Neuronal stem cell (in vitro differentiated cells): ENCODE measurements around the gene GUCY1A1.

Source experiments
- DNase-seq: peaks from one replicate; pipeline ENCODE4 v3.0.0-alpha.2; 2013; ENCODE audit warnings: low spot score
- H2AFZ ChIP-seq: one replicate; pipeline ENCODE4 v1.6.1; 2013; ENCODE audit warnings: mild to moderate bottlenecking, low read length, inconsistent platforms
- H2AK5ac ChIP-seq: 2 replicates; pipeline ENCODE4 v1.6.1; 2013; ENCODE audit warnings: low read depth, mild to moderate bottlenecking, inconsistent platforms, low read length, moderate library complexity, mixed read lengths
- H2BK120ac ChIP-seq: 2 replicates; pipeline ENCODE4 v1.6.1; 2013; ENCODE audit warnings: low read depth, mild to moderate bottlenecking, inconsistent platforms, low read length, moderate library complexity, mixed read lengths
- H2BK12ac ChIP-seq: one replicate; pipeline ENCODE4 v1.6.1; 2013; ENCODE audit warnings: low read length, inconsistent platforms
- H2BK15ac ChIP-seq: 2 replicates; pipeline ENCODE4 v1.6.1; 2013; ENCODE audit warnings: mild to moderate bottlenecking, low read length, inconsistent platforms, mixed read lengths
- H2BK5ac ChIP-seq: one replicate; pipeline ENCODE4 v1.6.1; 2013; ENCODE audit warnings: inconsistent platforms, mild to moderate bottlenecking, low read length, moderate library complexity
- H3K14ac ChIP-seq: one replicate; pipeline ENCODE4 v1.6.1; 2013; ENCODE audit warnings: low read length, inconsistent platforms
- H3K18ac ChIP-seq: 2 replicates; pipeline ENCODE4 v1.6.1; 2013; ENCODE audit warnings: low read length, inconsistent platforms
- H3K23ac ChIP-seq: 2 replicates; pipeline ENCODE4 v1.6.1; 2013; ENCODE audit warnings: low read depth, mild to moderate bottlenecking, mixed read lengths, low read length, inconsistent platforms; ENCODE audit not compliant: poor library complexity
- H3K27ac ChIP-seq: replicated peaks from 3 replicates; pipeline ENCODE4 v1.5.1; 2013; ENCODE audit warnings: low read length, inconsistent platforms
- H3K27me3 ChIP-seq, 3 experiments: 2 replicates each; pipeline ENCODE4 v1.6.1; 2013; ENCODE audit warnings: low read length in 3 of 3, mild to moderate bottlenecking in 2 of 3, inconsistent platforms in 1 of 3, low read depth in 1 of 3, mixed read lengths in 1 of 3, moderate library complexity in 1 of 3; ENCODE audit not compliant: control insufficient read depth in 3 of 3, insufficient read depth in 3 of 3
- H3K36me3 ChIP-seq, 2 donors: replicated peaks in 1 of 2; 2 replicates each; pipeline ENCODE4 v1.6.1; 2013; ENCODE audit warnings: low read length in 2 of 2; ENCODE audit not compliant: control insufficient read depth in 2 of 2, insufficient read depth in 2 of 2
- H3K4ac ChIP-seq: 2 replicates; pipeline ENCODE4 v1.6.1; 2013; ENCODE audit warnings: inconsistent platforms, mild to moderate bottlenecking, low read length, moderate library complexity
- H3K4me1 ChIP-seq, 2 donors: 1 replicate in 1 of 2; 2 replicates in 1 of 2; pipeline ENCODE4 v1.6.1; 2013; ENCODE audit warnings: low read length in 2 of 2, low read depth in 1 of 2; ENCODE audit not compliant: control insufficient read depth in 2 of 2, insufficient read depth in 1 of 2
- H3K4me2 ChIP-seq: one replicate; pipeline ENCODE4 v1.6.1; 2013; ENCODE audit warnings: mild to moderate bottlenecking, low read length, inconsistent platforms; ENCODE audit not compliant: insufficient read depth, poor library complexity, severe bottlenecking
- H3K4me3 ChIP-seq, 2 donors: 2 replicates each; pipeline ENCODE4 v1.5.1; 2013; ENCODE audit warnings: low read length in 2 of 2, mild to moderate bottlenecking in 2 of 2, inconsistent platforms in 1 of 2, moderate library complexity in 1 of 2
- H3K79me1 ChIP-seq: one replicate; pipeline ENCODE4 v1.6.1; 2013; ENCODE audit warnings: low read depth, mild to moderate bottlenecking, inconsistent platforms, low read length, moderate library complexity
- H3K9ac ChIP-seq: one replicate; pipeline ENCODE4 v1.6.1; 2013; ENCODE audit warnings: mild to moderate bottlenecking, low read depth, low read length, inconsistent platforms; ENCODE audit not compliant: poor library complexity
- H3K9me3 ChIP-seq, 2 donors: replicated peaks in 1 of 2; 2 replicates each; pipeline versions ENCODE3 to v1.6.1; 2013; ENCODE audit warnings: low read length in 2 of 2, mild to moderate bottlenecking in 2 of 2, inconsistent platforms in 1 of 2, low read depth in 1 of 2, mixed read lengths in 1 of 2, moderate library complexity in 1 of 2; ENCODE audit not compliant: control insufficient read depth in 2 of 2, insufficient read depth in 1 of 2
- H4K8ac ChIP-seq: one replicate; pipeline ENCODE4 v1.6.1; 2013; ENCODE audit warnings: low read depth, mild to moderate bottlenecking, inconsistent platforms, low read length, moderate library complexity
- H4K91ac ChIP-seq: one replicate; pipeline ENCODE4 v1.6.1; 2013; ENCODE audit warnings: low read length, low read depth, mild to moderate bottlenecking, inconsistent platforms; ENCODE audit not compliant: poor library complexity
- WGBS, 2 donors: extraction: QIAGEN DNeasy Blood & Tissue Kit; methylation state at CpG; one replicate each; pipeline ENCODE4 v1.1.7; 2013; ENCODE audit warnings: missing lambda C conversion rate in 2 of 2, mixed read lengths in 1 of 2; ENCODE audit not compliant: insufficient read length in 2 of 2, insufficient replicate concordance in 1 of 2; ENCODE audit errors: extremely low coverage in 2 of 2; 5-methylcytosine and 5-hydroxymethylcytosine counted together

GUCY1A1 gene

GRCh38 chr4:155734951-155735350 lies 68.3 kb downstream of the GUCY1A1 start:
- Histone ChIP-seq H3K9ac (no peak overlapping the region), H2AFZ (no peak overlapping the region), H3K4ac (no peak overlapping the region), H2AK5ac (no peak overlapping the region), H3K23ac (no peak overlapping the region), H3K18ac (no peak overlapping the region), H3K79me1 (no peaks in the 10 kb centered on the region), H3K4me1 (no peaks in the 10 kb centered on the region), H4K8ac (no peak overlapping the region), H4K91ac (no peak overlapping the region), H2BK12ac (no peak overlapping the region), H3K9me3 (no peaks in the 10 kb centered on the region), H3K14ac (no peak overlapping the region), H2BK120ac (no peak overlapping the region), H3K4me2 (no peak overlapping the region), H2BK15ac (no peak overlapping the region), H3K27me3 (no peaks in the 10 kb centered on the region), H3K4me3 (no peak overlapping the region), H2BK5ac (no peak overlapping the region), H3K36me3 (no peaks in the 10 kb centered on the region), H3K27ac (no peak overlapping the region)
- no CpG with 5 or more reads among the region's 1 CpG for WGBS, 2 donors
- DNase-seq = no peak

DNA sequence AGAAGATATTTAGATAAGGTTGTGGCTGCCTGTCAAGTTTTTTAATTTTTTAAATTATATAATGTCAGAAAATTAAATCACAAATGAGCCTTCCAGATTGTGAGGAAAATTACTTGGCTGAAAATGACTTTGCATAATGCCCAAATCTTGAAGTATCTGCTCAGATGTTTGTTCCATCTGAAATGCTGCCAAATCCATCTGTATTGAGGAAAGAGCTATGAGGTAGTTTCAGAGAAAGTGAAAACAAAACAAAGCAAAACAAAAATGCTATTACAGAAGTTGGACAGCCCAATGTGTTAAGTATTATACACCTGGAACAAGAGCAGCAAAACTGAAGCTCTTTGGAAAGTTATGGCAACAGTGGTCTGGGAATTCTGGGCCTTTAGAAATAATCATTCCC lies 68.8 kb downstream of the GUCY1A1 start:
- no peak overlapping the region for H3K4me3 ChIP-seq
- no peak overlapping the region for H3K4ac ChIP-seq
- H3K4me1 ChIP-seq = no peaks in the 10 kb centered on the region
- no peak overlapping the region for H2AFZ ChIP-seq
- H4K91ac ChIP-seq = no peak overlapping the region
- no peaks in the 10 kb centered on the region for H3K27me3 ChIP-seq
- no peak overlapping the region for H3K23ac ChIP-seq
- H4K8ac ChIP-seq = no peak overlapping the region
- no peak overlapping the region for H2BK5ac ChIP-seq
- H3K9ac ChIP-seq = no peak overlapping the region
- no peak overlapping the region for H3K4me2 ChIP-seq
- no peak overlapping the region for H3K14ac ChIP-seq
- H3K18ac ChIP-seq = no peak overlapping the region
- no peaks in the 10 kb centered on the region for H3K9me3 ChIP-seq
- no peak overlapping the region for H2BK15ac ChIP-seq
- H3K27ac ChIP-seq = no peak overlapping the region
- no peak overlapping the region for H2AK5ac ChIP-seq
- no peaks in the 10 kb centered on the region for H3K79me1 ChIP-seq
- H2BK120ac ChIP-seq = no peak overlapping the region
- DNase-seq = no peak
- H3K36me3 ChIP-seq = no peaks in the 10 kb centered on the region
- no peak overlapping the region for H2BK12ac ChIP-seq

DNA sequence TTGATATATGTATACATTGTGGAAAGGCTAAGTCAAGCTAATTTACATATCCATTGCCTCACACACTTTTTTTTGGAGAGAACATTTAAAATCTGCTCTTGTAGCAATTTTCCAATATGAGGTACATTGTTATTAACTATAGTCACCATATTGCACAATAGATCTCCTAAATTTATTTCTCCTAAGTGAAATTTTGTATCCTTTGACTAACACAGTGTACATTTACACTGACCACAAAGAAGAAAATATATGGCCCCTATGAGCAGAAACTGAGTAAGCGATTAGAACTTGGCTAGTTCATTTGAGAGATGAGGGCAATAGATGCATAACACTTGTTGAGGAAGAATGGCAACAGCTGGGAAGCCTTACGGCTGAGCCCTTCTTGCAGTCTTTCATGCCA lies 71.9 kb downstream of the GUCY1A1 start:
- no peak overlapping the region for H3K4ac ChIP-seq
- no peaks in the 10 kb centered on the region for H3K4me1 ChIP-seq
- no peak overlapping the region for H2BK120ac ChIP-seq
- H3K79me1 ChIP-seq = no peaks in the 10 kb centered on the region
- H3K14ac ChIP-seq = no peak overlapping the region
- H4K8ac ChIP-seq = no peak overlapping the region
- no peak overlapping the region for H4K91ac ChIP-seq
- no peak for DNase-seq
- H3K36me3 ChIP-seq = no peaks in the 10 kb centered on the region
- H2BK5ac ChIP-seq = no peak overlapping the region
- H3K4me3 ChIP-seq = no peak overlapping the region
- no peak overlapping the region for H3K18ac ChIP-seq
- no peak overlapping the region for H3K23ac ChIP-seq
- H2AFZ ChIP-seq = no peak overlapping the region
- H2BK12ac ChIP-seq = no peak overlapping the region
- no peak overlapping the region for H3K27ac ChIP-seq
- H3K9me3 ChIP-seq = peaks cover 0 to 1% of the 10 kb centered on the region in 2 donors
- H3K9ac ChIP-seq = no peak overlapping the region
- H3K27me3 ChIP-seq = no peaks in the 10 kb centered on the region
- no CpG with 5 or more reads among the region's 2 CpGs for WGBS, 2 donors
- no peak overlapping the region for H2AK5ac ChIP-seq
- H3K4me2 ChIP-seq = no peak overlapping the region
- no peak overlapping the region for H2BK15ac ChIP-seq

GRCh38 chr4:155741546-155741945 lies 74.9 kb downstream of the GUCY1A1 start:
- H3K4me2 ChIP-seq = no peak overlapping the region
- H3K4me1 ChIP-seq = peaks cover 0 to 3% of the 10 kb centered on the region in 2 donors
- DNase-seq = no peak
- no peak overlapping the region for H3K9ac ChIP-seq
- H2AK5ac ChIP-seq = no peak overlapping the region
- H4K91ac ChIP-seq = no peak overlapping the region
- WGBS, 2 donors = no CpG with 5 or more reads among the region's 1 CpG
- no peaks in the 10 kb centered on the region for H3K27me3 ChIP-seq
- H3K14ac ChIP-seq = no peak overlapping the region
- no peak overlapping the region for H3K18ac ChIP-seq
- no peak overlapping the region for H2BK5ac ChIP-seq
- no peak overlapping the region for H2BK15ac ChIP-seq
- H3K9me3 ChIP-seq = peaks cover 0 to 1% of the 10 kb centered on the region in 2 donors
- H3K36me3 ChIP-seq = no peaks in the 10 kb centered on the region
- H3K27ac ChIP-seq = no peak overlapping the region
- H4K8ac ChIP-seq = no peak overlapping the region
- H2AFZ ChIP-seq = no peak overlapping the region
- no peaks in the 10 kb centered on the region for H3K79me1 ChIP-seq
- no peak overlapping the region for H3K4ac ChIP-seq
- no peak overlapping the region for H3K23ac ChIP-seq
- no peak overlapping the region for H2BK120ac ChIP-seq
- no peak overlapping the region for H3K4me3 ChIP-seq
- H2BK12ac ChIP-seq = no peak overlapping the region
